Keratinocyte (primary cell): ENCODE measurements around the gene DTX4.

Experiments used
- CTCF ChIP-seq, 3 experiments: IDR thresholded peaks in 1 of 3; conservative IDR thresholded peaks in 1 of 3; optimal IDR thresholded peaks in 1 of 3; 2 replicates in 2 of 3; 3 replicates in 1 of 3; pipeline versions ENCODE3 to v1.5.1; 2011; ENCODE audit warnings: low read length in 3 of 3, mild to moderate bottlenecking in 3 of 3, moderate library complexity in 2 of 3, control low read depth in 1 of 3, inconsistent platforms in 1 of 3; ENCODE audit not compliant: insufficient read depth in 2 of 3; ENCODE audit errors: extremely low read depth in 1 of 3
- EZH2 ChIP-seq: IDR thresholded peaks from one replicate; pipeline ENCODE4 v1.6.1; 2012; ENCODE audit warnings: inconsistent platforms, mild to moderate bottlenecking, low read length, moderate library complexity

GRCh38 chr11:59173080-59173963, 1.4 kb downstream of the DTX4 start:
- TF ChIP-seq CTCF (optimal IDR thresholded peaks at IDR 0.05 in 1 of 3, IDR thresholded peaks at IDR 0.05 in 1 of 3, conservative IDR thresholded peaks at IDR 0.05 in 1 of 3; ENCODE audit: extremely low read depth in 1 of 3, insufficient read depth in 2 of 3, low read length in 3 of 3) (no peak), EZH2 (no peak)
